Measurements from ENCODE around the gene RANBP3.

- TF ChIP-seq POLR2A (IDR thresholded peaks at IDR 0.05; ENCODE audit: low read length) (no peak), GATA1 (IDR thresholded peaks at IDR 0.05; ENCODE audit: low read depth, low read length) (no peak)
Measured at GRCh38 chr19:5931251-5931650, 46.7 kb downstream of the RANBP3 start.
